B cell (primary cell): ENCODE results near the gene SRBD1. TPM values are rescaled to one million over a fixed set of nuclear protein-coding genes. Genes with fewer than 3 reads are reported as not detected.

Experiments used
- ATAC-seq: fragments of 200-7000 bp; cut with Tn5 transposase; one replicate; pipeline ENCODE4 v1.10.0; 2021; ENCODE audit warnings: low read depth, mild to moderate bottlenecking, moderate number of reproducible peaks, moderate library complexity
- CTCF ChIA-PET: fragments of 350-600 bp; sonication (Branson Sonifier 250); formaldehyde crosslinking; loops from one replicate; lab custom pipeline; 2021; ENCODE audit warnings: antibody characterized with exemption, inconsistent platforms; lab: Charles Lee
- POLR2A ChIA-PET: fragments of 350-600 bp; sonication (Branson Sonifier 250); formaldehyde crosslinking; loops from one replicate; lab custom pipeline; 2021; ENCODE audit warnings: antibody characterized with exemption; lab: Charles Lee
- DNase-seq: peaks from one replicate; pipeline ENCODE4 v3.0.0; 2013
- H2AFZ ChIP-seq: 2 replicates; pipeline ENCODE4 v1.6.1; 2012; ENCODE audit warnings: mild to moderate bottlenecking, low read depth, low read length; ENCODE audit not compliant: insufficient read depth, poor library complexity, severe bottlenecking
- H3K27ac ChIP-seq, 2 donors: 1 replicate in 1 of 2; 2 replicates in 1 of 2; pipeline ENCODE4 v1.5.1; 2012 to 2013; ENCODE audit warnings: low read length in 2 of 2, mild to moderate bottlenecking in 2 of 2, moderate library complexity in 1 of 2
- H3K27me3 ChIP-seq, 4 experiments: fragments of 200-600 bp in 1 of 4; sonication (generic) in 1 of 4; replicated peaks in 1 of 4; 1 replicate in 2 of 4; 2 replicates in 2 of 4; pipeline versions ENCODE4 v1.6.1 to v1.7.0; 2013 to 2016; ENCODE audit warnings: low read length in 3 of 4, mild to moderate bottlenecking in 2 of 4, mixed read lengths in 1 of 4, moderate library complexity in 1 of 4; ENCODE audit not compliant: insufficient read depth in 4 of 4, control insufficient read depth in 3 of 4; ENCODE audit errors: control extremely low read depth in 1 of 4
- H3K36me3 ChIP-seq, 2 experiments: replicated peaks in 1 of 2; 1 replicate in 1 of 2; 2 replicates in 1 of 2; pipeline versions ENCODE4 v1.6.1 to v1.7.1; 2013; ENCODE audit warnings: low read length in 1 of 2; ENCODE audit not compliant: insufficient read depth in 2 of 2, control insufficient read depth in 1 of 2; ENCODE audit errors: control extremely low read depth in 1 of 2, extremely low read depth in 1 of 2
- H3K4me1 ChIP-seq, 2 donors: fragments of 200-600 bp in 1 of 2; sonication (generic) in 1 of 2; 1 replicate in 1 of 2; 2 replicates in 1 of 2; pipeline versions ENCODE4 v1.5.1 to v1.6.1; 2013 to 2017; ENCODE audit warnings: low read length in 2 of 2; ENCODE audit not compliant: control insufficient read depth in 2 of 2, insufficient read depth in 2 of 2
- H3K4me2 ChIP-seq: replicated peaks from 2 replicates; pipeline ENCODE3; 2012; ENCODE audit warnings: mild to moderate bottlenecking, low read depth, low read length; ENCODE audit not compliant: poor library complexity, severe bottlenecking
- H3K4me3 ChIP-seq, 5 experiments: fragments of 200-600 bp in 1 of 5; sonication (generic) in 1 of 5; 1 replicate in 3 of 5; 2 replicates in 2 of 5; pipeline versions ENCODE4 v1.5.1 to v1.7.0; 2011 to 2016; ENCODE audit warnings: low read length in 4 of 5, mild to moderate bottlenecking in 4 of 5, low read depth in 2 of 5, control low read depth in 1 of 5, moderate library complexity in 1 of 5; ENCODE audit not compliant: insufficient read depth in 1 of 5; ENCODE audit errors: control extremely low read depth in 1 of 5, extremely low read depth in 1 of 5
- H3K79me2 ChIP-seq: fragments of 200-600 bp; sonication (generic); one replicate; pipeline ENCODE4 v1.6.0; 2016; ENCODE audit warnings: low read length; ENCODE audit not compliant: control insufficient read depth, insufficient read depth
- H3K9ac ChIP-seq: fragments of 200-600 bp; sonication (generic); 2 replicates; pipeline ENCODE4 v1.6.1; 2017; ENCODE audit warnings: mild to moderate bottlenecking, low read length, moderate library complexity
- H3K9me3 ChIP-seq, 3 donors: one replicate each; pipeline versions ENCODE4 v1.6.1 to v1.7.1; 2013; ENCODE audit warnings: low read length in 2 of 3; ENCODE audit not compliant: control insufficient read depth in 2 of 3, insufficient read depth in 1 of 3; ENCODE audit errors: control extremely low read depth in 1 of 3
- H4K20me1 ChIP-seq: 2 replicates; pipeline ENCODE4 v1.6.0; 2012; ENCODE audit warnings: mild to moderate bottlenecking, low read length; ENCODE audit not compliant: insufficient read depth, control insufficient read depth, poor library complexity, severe bottlenecking
- H3K27ac Mint-ChIP-seq: one replicate; pipeline ENCODE4 v1.8.0; 2021; ENCODE audit warnings: mixed read lengths
- H3K27me3 Mint-ChIP-seq: one replicate; pipeline ENCODE4 v1.8.0; 2021; ENCODE audit warnings: mixed read lengths
- H3K4me1 Mint-ChIP-seq: one replicate; pipeline ENCODE4 v1.8.0; 2021; ENCODE audit warnings: mixed read lengths
- H3K4me3 Mint-ChIP-seq: one replicate; pipeline ENCODE4 v1.8.0; 2021; ENCODE audit warnings: mixed read lengths
- H3K9me3 Mint-ChIP-seq: one replicate; pipeline ENCODE4 v1.8.0; 2022; ENCODE audit warnings: mixed read lengths; ENCODE audit not compliant: insufficient read depth
- EZH2 ChIP-seq: IDR thresholded peaks from 2 replicates; pipeline ENCODE4 v1.6.1; 2012; ENCODE audit warnings: borderline replicate concordance, low read depth, mild to moderate bottlenecking, moderate library complexity, low read length; ENCODE audit not compliant: insufficient read depth, poor library complexity, severe bottlenecking
- WGBS: methylation state at CpG from one replicate; pipeline ENCODE4 v1.1.5; 2013; ENCODE audit warnings: missing lambda C conversion rate; ENCODE audit not compliant: insufficient coverage; 5-methylcytosine and 5-hydroxymethylcytosine counted together
- intact Hi-C: fragments of 100-400 bp; cut with micrococcal nuclease; formaldehyde crosslinking; loops from one replicate; pipeline ENCODE4 v1.10.0; 2022
- polyA plus RNA-seq: library from polyadenylated mRNA; depleted of rRNA; stranded (reverse); fragments of >200 nt; gene quantifications from 2 replicates; pipeline ENCODE4 v1.2.3, GENCODE V29; 2012
- total RNA-seq, 2 donors: library from RNA; stranded (reverse); fragments of 120-200 nt in 1 of 2; gene quantifications; 1 replicate in 1 of 2; 2 replicates in 1 of 2; pipeline versions ENCODE4 v1.2.3 to v1.2.4, GENCODE V29; 2013 to 2022
- TF ChIP-seq, protein P1 (sequence below): fragments of 200-600 bp; IDR thresholded peaks from one replicate; pipeline ENCODE4 v1.8.0; 2022; ENCODE audit warnings: antibody characterized with exemption, mild to moderate bottlenecking

Gene SRBD1
- total and polyA plus RNA-seq, 2 donors (not counting 1 experiment from before 2014, with no cell fraction given): 6.2 to 27.1 TPM

DNA sequence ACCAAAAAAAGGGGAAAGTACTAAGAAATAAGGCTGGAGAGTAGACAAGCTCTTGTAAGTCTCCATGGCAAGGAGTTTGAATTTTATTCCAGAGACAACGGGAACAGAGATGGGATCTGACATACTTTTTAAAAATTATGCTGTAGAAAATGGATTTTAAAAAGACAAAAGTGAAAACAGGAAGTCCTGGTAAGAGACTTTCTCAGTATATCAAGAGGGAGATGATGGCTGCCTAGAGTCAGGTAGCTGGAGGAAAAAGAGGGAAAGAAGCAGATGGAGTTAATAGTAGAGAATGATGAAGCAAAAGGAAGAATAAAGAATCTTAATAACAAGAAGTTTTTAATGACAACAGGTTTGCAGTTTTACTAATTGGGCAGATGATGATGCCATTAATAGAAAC is 168.1 kb downstream of the SRBD1 start:
- H4K20me1 ChIP-seq: no peaks in the 10 kb centered on the region
- no peaks in the 10 kb centered on the region for H3K9me3 ChIP-seq
- Mint-ChIP-seq H3K27me3 (no peaks in the 10 kb centered on the region), H3K4me1 (peaks cover 4% of the 10 kb centered on the region), H3K27ac (no peak overlapping the region), H3K4me3 (no peak overlapping the region), H3K9me3 (no peaks in the 10 kb centered on the region)
- no CpG with 5 or more reads among the region's 1 CpG for WGBS
- TF ChIP-seq, protein P1, sequence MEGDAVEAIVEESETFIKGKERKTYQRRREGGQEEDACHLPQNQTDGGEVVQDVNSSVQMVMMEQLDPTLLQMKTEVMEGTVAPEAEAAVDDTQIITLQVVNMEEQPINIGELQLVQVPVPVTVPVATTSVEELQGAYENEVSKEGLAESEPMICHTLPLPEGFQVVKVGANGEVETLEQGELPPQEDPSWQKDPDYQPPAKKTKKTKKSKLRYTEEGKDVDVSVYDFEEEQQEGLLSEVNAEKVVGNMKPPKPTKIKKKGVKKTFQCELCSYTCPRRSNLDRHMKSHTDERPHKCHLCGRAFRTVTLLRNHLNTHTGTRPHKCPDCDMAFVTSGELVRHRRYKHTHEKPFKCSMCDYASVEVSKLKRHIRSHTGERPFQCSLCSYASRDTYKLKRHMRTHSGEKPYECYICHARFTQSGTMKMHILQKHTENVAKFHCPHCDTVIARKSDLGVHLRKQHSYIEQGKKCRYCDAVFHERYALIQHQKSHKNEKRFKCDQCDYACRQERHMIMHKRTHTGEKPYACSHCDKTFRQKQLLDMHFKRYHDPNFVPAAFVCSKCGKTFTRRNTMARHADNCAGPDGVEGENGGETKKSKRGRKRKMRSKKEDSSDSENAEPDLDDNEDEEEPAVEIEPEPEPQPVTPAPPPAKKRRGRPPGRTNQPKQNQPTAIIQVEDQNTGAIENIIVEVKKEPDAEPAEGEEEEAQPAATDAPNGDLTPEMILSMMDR: no peak
- no peak for TF ChIP-seq EZH2
- H3K79me2 ChIP-seq: no peaks in the 10 kb centered on the region
- H3K27me3 ChIP-seq: no peaks in the 10 kb centered on the region
- H3K27ac ChIP-seq: no peak overlapping the region
- no peaks in the 10 kb centered on the region for H3K4me1 ChIP-seq
- DNase-seq (no peak), ATAC-seq (no peak)
- no peak overlapping the region for H3K4me3 ChIP-seq
- ChIA-PET CTCF (no interaction called here), POLR2A (no interaction called here)
- H3K36me3 ChIP-seq: no peaks in the 10 kb centered on the region
- H2AFZ ChIP-seq: no peak overlapping the region
- H3K4me2 ChIP-seq: no peak overlapping the region
- intact Hi-C loops: no loop called here
- H3K9ac ChIP-seq: no peak overlapping the region

DNA sequence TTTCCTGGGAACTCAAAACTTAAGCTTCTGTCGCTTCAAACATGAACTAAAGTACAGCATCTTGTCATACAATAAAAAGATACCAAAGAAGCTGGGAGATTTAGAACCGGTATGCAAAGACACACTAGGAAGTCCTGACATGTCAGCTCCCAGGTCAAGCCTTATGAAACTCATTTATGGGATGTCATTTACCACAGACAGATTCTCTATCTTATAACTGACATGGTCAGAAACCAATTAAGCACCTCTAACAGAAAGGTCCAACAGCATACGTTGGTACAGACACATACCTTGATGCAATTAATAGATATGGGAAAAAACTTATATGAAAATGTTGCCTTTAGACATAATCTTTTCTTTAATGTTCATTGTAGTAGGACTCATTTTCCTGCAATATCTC is 169.0 kb downstream of the SRBD1 start:
- TF ChIP-seq EZH2: no peak
- TF ChIP-seq, protein P1: no peak
- Histone ChIP-seq H4K20me1 (no peaks in the 10 kb centered on the region), H3K4me3 (no peak overlapping the region), H3K4me1 (no peaks in the 10 kb centered on the region), H3K9ac (no peak overlapping the region), H3K9me3 (peaks cover 0 to 4% (median 0%) of the 10 kb centered on the region in 3 donors), H3K27me3 (no peaks in the 10 kb centered on the region), H3K79me2 (no peaks in the 10 kb centered on the region), H3K4me2 (no peak overlapping the region), H3K36me3 (no peaks in the 10 kb centered on the region), H2AFZ (no peak overlapping the region), H3K27ac (no peak overlapping the region)
- H3K27ac Mint-ChIP-seq: no peak overlapping the region
- POLR2A ChIA-PET: no interaction called here
- WGBS: 100% methylated on average over 1 of the region's 3 CpGs
- DNase-seq: no peak
- intact Hi-C loops: no loop called here
- H3K9me3 Mint-ChIP-seq: peaks cover 4% of the 10 kb centered on the region
- H3K4me3 Mint-ChIP-seq: no peak overlapping the region
- H3K4me1 Mint-ChIP-seq: peaks cover 4% of the 10 kb centered on the region
- CTCF ChIA-PET: interaction anchor here (0.6 kb wide), 1 partner anchor 460 kb away, joined by 3 read pairs; no protein-coding TSS in a partner anchor
- no peaks in the 10 kb centered on the region for H3K27me3 Mint-ChIP-seq
- ATAC-seq: no peak
